GM12872 (cell line): Measurements from ENCODE around the gene NEK1.

Source experiments
- TF ChIP-seq, protein P1 (sequence below): IDR thresholded peaks from 3 replicates; pipeline ENCODE4 v1.5.1; 2011; ENCODE audit warnings: low read depth, mild to moderate bottlenecking, low read length, moderate library complexity; ENCODE audit not compliant: insufficient read depth

NEK1 gene

DNA sequence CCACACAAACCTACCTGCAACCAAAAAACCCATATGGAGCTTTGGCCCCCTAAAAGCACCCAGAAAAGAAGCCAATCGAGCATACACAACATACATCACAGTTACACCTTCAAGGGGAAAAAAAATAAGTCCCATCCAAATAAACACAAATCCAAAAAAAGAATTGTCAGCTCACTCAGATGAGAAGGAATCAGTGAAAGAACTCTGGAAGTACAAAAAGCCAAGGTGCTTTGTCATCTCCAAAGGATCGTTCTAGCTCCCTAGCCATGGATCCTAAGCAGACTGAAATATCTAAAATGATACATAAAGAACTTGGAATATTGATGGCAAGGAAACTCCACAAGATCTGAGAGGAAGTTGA lies 119.2 kb downstream of the NEK1 start:
- TF ChIP-seq, protein P1, sequence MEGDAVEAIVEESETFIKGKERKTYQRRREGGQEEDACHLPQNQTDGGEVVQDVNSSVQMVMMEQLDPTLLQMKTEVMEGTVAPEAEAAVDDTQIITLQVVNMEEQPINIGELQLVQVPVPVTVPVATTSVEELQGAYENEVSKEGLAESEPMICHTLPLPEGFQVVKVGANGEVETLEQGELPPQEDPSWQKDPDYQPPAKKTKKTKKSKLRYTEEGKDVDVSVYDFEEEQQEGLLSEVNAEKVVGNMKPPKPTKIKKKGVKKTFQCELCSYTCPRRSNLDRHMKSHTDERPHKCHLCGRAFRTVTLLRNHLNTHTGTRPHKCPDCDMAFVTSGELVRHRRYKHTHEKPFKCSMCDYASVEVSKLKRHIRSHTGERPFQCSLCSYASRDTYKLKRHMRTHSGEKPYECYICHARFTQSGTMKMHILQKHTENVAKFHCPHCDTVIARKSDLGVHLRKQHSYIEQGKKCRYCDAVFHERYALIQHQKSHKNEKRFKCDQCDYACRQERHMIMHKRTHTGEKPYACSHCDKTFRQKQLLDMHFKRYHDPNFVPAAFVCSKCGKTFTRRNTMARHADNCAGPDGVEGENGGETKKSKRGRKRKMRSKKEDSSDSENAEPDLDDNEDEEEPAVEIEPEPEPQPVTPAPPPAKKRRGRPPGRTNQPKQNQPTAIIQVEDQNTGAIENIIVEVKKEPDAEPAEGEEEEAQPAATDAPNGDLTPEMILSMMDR, result no peak

- TF ChIP-seq, protein P1, result peak; percentile 83
Observed at GRCh38 chr4:169492436-169493163, 119.8 kb downstream of the NEK1 start.

GRCh38 chr4:169491211-169491610 lies 121.2 kb downstream of the NEK1 start:
- TF ChIP-seq, protein P1, result no peak

DNA sequence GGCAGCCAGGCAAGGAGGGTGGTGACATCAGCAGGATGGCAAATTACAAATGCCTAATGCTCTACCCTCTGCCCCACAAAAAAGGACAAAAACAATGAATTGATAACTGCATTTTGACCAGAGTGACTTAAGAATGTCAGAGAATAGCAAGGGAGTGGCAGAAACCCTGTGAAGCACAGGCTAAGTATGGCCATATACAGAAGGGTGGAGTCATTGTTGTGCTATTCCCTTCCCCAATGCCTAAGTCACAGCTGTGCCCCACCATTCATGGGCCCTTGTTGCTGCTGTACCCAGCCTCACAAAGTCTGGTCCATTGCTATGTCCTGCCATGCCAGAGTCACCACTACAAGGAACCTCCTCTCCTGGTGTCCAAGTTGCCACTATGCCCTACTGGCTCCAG lies 123.1 kb downstream of the NEK1 start:
- TF ChIP-seq, protein P1, result no peak

GRCh38 chr4:169485791-169486742 lies 126.3 kb downstream of the NEK1 start:
- TF ChIP-seq, protein P1, result peak; percentile 56

- TF ChIP-seq, protein P1, result no peak
Observed at GRCh38 chr4:169485086-169485485, 127.3 kb downstream of the NEK1 start.

- TF ChIP-seq, protein P1, result no peak
Observed at GRCh38 chr4:169484485-169484884, 127.9 kb downstream of the NEK1 start.
